ENCODE measurements around the gene S100P.

S100P gene

DNA sequence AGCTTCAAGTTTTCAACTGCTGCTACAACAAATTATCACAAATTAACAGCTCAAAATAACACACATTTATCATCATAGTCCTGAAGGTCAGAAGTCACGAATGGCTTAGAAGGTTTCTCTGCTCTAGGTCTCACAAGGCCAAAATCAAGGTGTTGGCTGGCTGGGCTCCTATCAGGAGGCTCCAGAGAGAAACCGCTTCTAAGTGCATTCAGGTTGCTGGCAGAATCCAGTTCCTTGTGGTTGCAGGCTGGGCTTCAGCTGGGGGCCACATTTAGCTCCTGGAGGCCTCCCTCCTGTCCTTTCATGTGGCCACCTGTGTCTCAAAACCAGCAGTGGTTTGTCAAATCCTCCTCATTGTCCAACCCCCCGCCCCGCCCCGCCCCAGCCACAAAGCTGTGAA, 37.8 kb upstream of the S100P start:
- no peak overlapping the region for H3K9ac ChIP-seq (ENCODE audit: low read depth, low read length, poor library complexity, severe bottlenecking)
- no peak overlapping the region for H3K4me3 ChIP-seq (ENCODE audit: low read length, poor library complexity, severe bottlenecking)
- no peaks in the 10 kb centered on the region for H4K20me1 ChIP-seq (ENCODE audit: insufficient read depth, low read length, poor library complexity, severe bottlenecking)
- H3F3A ChIP-seq (ENCODE audit: low read depth) = no peaks in the 10 kb centered on the region
- H2AFZ ChIP-seq (ENCODE audit: low read length) = no peak overlapping the region
- H3K27me3 ChIP-seq (ENCODE audit: insufficient read depth, low read length, poor library complexity, severe bottlenecking) = no peaks in the 10 kb centered on the region
- H3K9me3 ChIP-seq (ENCODE audit: insufficient read depth, low read depth, low read length) = no peaks in the 10 kb centered on the region
- H3K36me3 ChIP-seq (ENCODE audit: insufficient read depth, low read length) = no peaks in the 10 kb centered on the region
- no peaks in the 10 kb centered on the region for H3K4me1 ChIP-seq (ENCODE audit: insufficient read depth, low read length, poor library complexity, severe bottlenecking)
- H3K4me2 ChIP-seq (ENCODE audit: low read depth, low read length, poor library complexity, severe bottlenecking) = no peak overlapping the region
- no peaks in the 10 kb centered on the region for H3K79me2 ChIP-seq (ENCODE audit: insufficient read depth, low read length)
- TF ChIP-seq, protein P1, sequence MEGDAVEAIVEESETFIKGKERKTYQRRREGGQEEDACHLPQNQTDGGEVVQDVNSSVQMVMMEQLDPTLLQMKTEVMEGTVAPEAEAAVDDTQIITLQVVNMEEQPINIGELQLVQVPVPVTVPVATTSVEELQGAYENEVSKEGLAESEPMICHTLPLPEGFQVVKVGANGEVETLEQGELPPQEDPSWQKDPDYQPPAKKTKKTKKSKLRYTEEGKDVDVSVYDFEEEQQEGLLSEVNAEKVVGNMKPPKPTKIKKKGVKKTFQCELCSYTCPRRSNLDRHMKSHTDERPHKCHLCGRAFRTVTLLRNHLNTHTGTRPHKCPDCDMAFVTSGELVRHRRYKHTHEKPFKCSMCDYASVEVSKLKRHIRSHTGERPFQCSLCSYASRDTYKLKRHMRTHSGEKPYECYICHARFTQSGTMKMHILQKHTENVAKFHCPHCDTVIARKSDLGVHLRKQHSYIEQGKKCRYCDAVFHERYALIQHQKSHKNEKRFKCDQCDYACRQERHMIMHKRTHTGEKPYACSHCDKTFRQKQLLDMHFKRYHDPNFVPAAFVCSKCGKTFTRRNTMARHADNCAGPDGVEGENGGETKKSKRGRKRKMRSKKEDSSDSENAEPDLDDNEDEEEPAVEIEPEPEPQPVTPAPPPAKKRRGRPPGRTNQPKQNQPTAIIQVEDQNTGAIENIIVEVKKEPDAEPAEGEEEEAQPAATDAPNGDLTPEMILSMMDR (conservative IDR thresholded peaks at IDR 0.05; ENCODE audit: low read length) = no peak
- no peak for TF ChIP-seq EZH2phosphoT487 (IDR thresholded peaks at IDR 0.05; ENCODE audit: borderline replicate concordance)
- H3K9me2 ChIP-seq (replicated peaks; ENCODE audit: low read depth, low read length) = no peaks in the 10 kb centered on the region

DNA sequence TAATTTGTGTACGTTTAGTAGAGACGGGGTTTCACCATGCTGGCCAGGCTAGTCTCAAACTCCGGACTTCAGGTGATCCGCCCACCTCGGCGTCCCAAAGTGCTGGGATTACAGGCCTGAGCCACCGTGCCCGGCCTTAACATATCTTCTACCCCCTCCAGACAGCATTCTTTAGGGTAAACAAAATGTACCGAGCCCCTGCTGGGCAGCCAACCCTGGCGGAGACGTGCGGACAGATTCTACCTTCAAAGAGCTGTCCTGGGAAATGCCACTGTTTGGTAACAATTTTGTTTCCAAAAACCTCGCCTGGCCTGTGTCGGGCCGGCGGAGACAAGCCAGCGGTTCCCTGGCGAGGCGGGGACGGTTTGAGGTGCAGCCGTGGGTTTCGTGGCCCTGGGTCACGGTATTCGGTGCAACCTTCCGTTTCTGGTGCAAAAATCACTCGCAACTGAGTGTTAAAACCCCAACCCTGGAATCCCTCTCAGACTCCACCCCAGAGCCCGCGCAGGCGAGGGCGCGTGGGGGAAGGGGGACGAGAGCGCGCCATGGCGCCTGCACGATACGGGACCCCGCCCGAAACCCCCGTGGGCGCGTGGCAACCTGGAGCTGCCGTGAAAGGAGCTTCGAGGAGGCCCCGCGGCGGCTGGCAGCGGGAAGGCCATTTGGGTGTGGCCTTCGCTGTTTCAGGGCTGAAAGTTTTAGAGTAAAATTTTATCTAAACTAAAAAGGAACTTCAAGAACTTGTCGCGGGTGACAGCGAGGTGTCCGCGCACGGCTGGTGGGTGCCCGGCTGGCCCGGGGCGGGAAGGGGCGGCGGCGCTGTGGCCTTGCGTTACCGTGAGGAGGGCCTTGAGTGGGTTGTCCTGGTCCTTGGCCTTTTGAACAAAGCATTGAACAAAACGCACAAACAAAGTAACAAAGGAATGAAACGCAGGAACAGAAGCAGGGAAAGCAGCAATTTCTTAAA, 36.2 kb upstream of the S100P start:
- Histone ChIP-seq H3K9me3 (ENCODE audit: insufficient read depth, low read depth, low read length) (no peaks in the 10 kb centered on the region), H3K4me1 (ENCODE audit: insufficient read depth, low read length, poor library complexity, severe bottlenecking) (no peaks in the 10 kb centered on the region), H3K36me3 (ENCODE audit: insufficient read depth, low read length) (no peaks in the 10 kb centered on the region), H4K20me1 (ENCODE audit: insufficient read depth, low read length, poor library complexity, severe bottlenecking) (no peaks in the 10 kb centered on the region), H2AFZ (ENCODE audit: low read length) (no peak overlapping the region), H3K4me2 (ENCODE audit: low read depth, low read length, poor library complexity, severe bottlenecking) (no peak overlapping the region), H3K9ac (ENCODE audit: low read depth, low read length, poor library complexity, severe bottlenecking) (no peak overlapping the region), H3K9me2 (replicated peaks; ENCODE audit: low read depth, low read length) (no peaks in the 10 kb centered on the region), H3K27me3 (ENCODE audit: insufficient read depth, low read length, poor library complexity, severe bottlenecking) (no peaks in the 10 kb centered on the region), H3K79me2 (ENCODE audit: insufficient read depth, low read length) (no peaks in the 10 kb centered on the region), H3F3A (ENCODE audit: low read depth) (no peaks in the 10 kb centered on the region), H3K4me3 (ENCODE audit: low read length, poor library complexity, severe bottlenecking) (no peak overlapping the region)
- TF ChIP-seq EZH2phosphoT487 (IDR thresholded peaks at IDR 0.05; ENCODE audit: borderline replicate concordance) = no peak
- TF ChIP-seq, protein P1 (conservative IDR thresholded peaks at IDR 0.05; ENCODE audit: low read length) = no peak

DNA sequence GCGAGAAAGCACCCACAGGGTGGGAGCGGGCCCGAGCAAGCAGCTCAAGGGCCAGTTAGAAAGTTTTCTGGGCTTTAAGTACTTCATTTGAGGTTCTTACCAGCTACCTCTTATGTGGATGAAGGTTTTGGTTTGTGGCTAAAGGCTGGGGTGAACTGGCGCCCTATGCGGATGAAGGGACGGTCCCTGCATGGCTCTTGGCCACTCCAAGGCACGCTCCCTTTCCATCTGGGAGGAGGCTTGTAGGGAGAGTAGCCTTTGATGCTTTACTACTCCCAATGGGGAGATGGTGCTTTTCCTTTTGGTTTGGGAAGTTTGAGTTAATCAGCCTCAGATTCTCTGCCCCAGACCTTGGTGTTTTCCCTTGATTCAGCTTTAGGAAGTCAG, 35.5 kb upstream of the S100P start:
- Histone ChIP-seq H3K79me2 (ENCODE audit: insufficient read depth, low read length) (no peaks in the 10 kb centered on the region), H3K4me1 (ENCODE audit: insufficient read depth, low read length, poor library complexity, severe bottlenecking) (no peaks in the 10 kb centered on the region), H4K20me1 (ENCODE audit: insufficient read depth, low read length, poor library complexity, severe bottlenecking) (no peaks in the 10 kb centered on the region), H2AFZ (ENCODE audit: low read length) (no peak overlapping the region), H3F3A (ENCODE audit: low read depth) (no peaks in the 10 kb centered on the region), H3K4me2 (ENCODE audit: low read depth, low read length, poor library complexity, severe bottlenecking) (no peak overlapping the region), H3K4me3 (ENCODE audit: low read length, poor library complexity, severe bottlenecking) (no peak overlapping the region), H3K9ac (ENCODE audit: low read depth, low read length, poor library complexity, severe bottlenecking) (no peak overlapping the region), H3K27me3 (ENCODE audit: insufficient read depth, low read length, poor library complexity, severe bottlenecking) (no peaks in the 10 kb centered on the region), H3K36me3 (ENCODE audit: insufficient read depth, low read length) (no peaks in the 10 kb centered on the region), H3K9me2 (replicated peaks; ENCODE audit: low read depth, low read length) (no peaks in the 10 kb centered on the region), H3K9me3 (ENCODE audit: insufficient read depth, low read depth, low read length) (no peaks in the 10 kb centered on the region)
- TF ChIP-seq EZH2phosphoT487 (IDR thresholded peaks at IDR 0.05; ENCODE audit: borderline replicate concordance) = no peak
- TF ChIP-seq, protein P1 (conservative IDR thresholded peaks at IDR 0.05; ENCODE audit: low read length) = no peak

Data from Loucy (cell line).